Left renal cortex interstitium (tissue), 4 donors: ENCODE measurements around the gene TAF10. TPM values are rescaled to one million over a fixed set of nuclear protein-coding genes. Genes with fewer than 3 reads are reported as not detected.
A peak's percentile ranks its signal among the peaks of the same experiment; 100 is the strongest.

Source experiments
- DNase-seq, 4 donors: peaks; one replicate each; pipeline ENCODE4 v3.0.0-alpha.2; 2013; ENCODE audit warnings: low read depth in 4 of 4, low spot score in 2 of 4, missing footprints in 1 of 4
- polyA plus RNA-seq, 4 donors: library from polyadenylated mRNA; unstranded; fragments of 120-200 nt; gene quantifications; one replicate each; pipeline ENCODE4 v1.2.1, GENCODE V29; 2013; ENCODE audit not compliant: insufficient read length in 4 of 4

The TAF10 gene
- 100 to 1,000 TPM in 1 of 4 donors, 10 to 100 TPM in 3; 64.8 to 107 (median 78.5) TPM for polyA plus RNA-seq

GRCh38 chr11:6612213-6613041 lies at the start of gene TAF10:
Gene TAF10, minus strand, starts transcription at chr11:6612216. Its CDS starts 27 bp downstream, at chr11:6612189.
- peak in 3 of 4 donors; percentile 84 to 92 (median 86) for DNase-seq

- DNase-seq, result no peak
Observed at GRCh38 chr11:6660712-6661111, 48.7 kb upstream of the TAF10 start.

GRCh38 chr11:6658647-6659046 lies 46.6 kb upstream of the TAF10 start:
- no peak for DNase-seq

- no peak for DNase-seq
Observed at GRCh38 chr11:6657346-6657745, 45.3 kb upstream of the TAF10 start.

- DNase-seq, result no peak
Observed at GRCh38 chr11:6656936-6657335, 44.9 kb upstream of the TAF10 start.

- DNase-seq, result no peak
Observed at GRCh38 chr11:6656584-6656915, 44.5 kb upstream of the TAF10 start.

GRCh38 chr11:6655790-6656583 lies 44.0 kb upstream of the TAF10 start, which contains the start of gene DCHS1:
Gene DCHS1, minus strand, starts transcription at chr11:6655809. Its CDS starts 14,196 bp downstream, at chr11:6641613.
- DNase-seq, result no peak

GRCh38 chr11:6655020-6655789 lies 43.2 kb upstream of the TAF10 start:
- peak in 1 of 4 donors; percentile 39 for DNase-seq

GRCh38 chr11:6654281-6655019 lies 42.4 kb upstream of the TAF10 start:
- DNase-seq, result no peak

GRCh38 chr11:6653656-6654055 lies 41.6 kb upstream of the TAF10 start:
- no peak for DNase-seq

GRCh38 chr11:6653097-6653496 lies 41.1 kb upstream of the TAF10 start:
- no peak for DNase-seq

- DNase-seq, result no peak
Observed at GRCh38 chr11:6652182-6652581, 40.2 kb upstream of the TAF10 start.

- DNase-seq, result no peak
Observed at GRCh38 chr11:6650980-6651379, 39.0 kb upstream of the TAF10 start.

GRCh38 chr11:6650104-6650503 lies 38.1 kb upstream of the TAF10 start:
- no peak for DNase-seq

- no peak for DNase-seq
Observed at GRCh38 chr11:6648501-6648900, 36.5 kb upstream of the TAF10 start.

GRCh38 chr11:6647836-6648235 lies 35.8 kb upstream of the TAF10 start:
- no peak for DNase-seq

- DNase-seq, result peak in 1 of 4 donors; percentile 28
Observed at GRCh38 chr11:6646918-6647679, 35.1 kb upstream of the TAF10 start.

- DNase-seq, result peak in 1 of 4 donors; percentile 47
Observed at GRCh38 chr11:6646576-6646917, 34.5 kb upstream of the TAF10 start.

- no peak for DNase-seq
Observed at GRCh38 chr11:6646071-6646470, 34.1 kb upstream of the TAF10 start.

GRCh38 chr11:6642957-6643356 lies 30.9 kb upstream of the TAF10 start:
- no peak for DNase-seq
